Upper lobe of left lung (tissue), 6 donors: ENCODE results near the gene WTIP. TPM values are rescaled to one million over a fixed set of nuclear protein-coding genes. Genes with fewer than 3 reads are reported as not detected.
A peak's percentile ranks its signal among the peaks of the same experiment; 100 is the strongest.
"Not testable (repeated sequence)": the region's sequence is repeated elsewhere in the genome, so short reads cannot be mapped to it uniquely, and the experiment has no call there.

Experiments
- ATAC-seq, 2 donors: fragments of 200-7000 bp; cut with Tn5 transposase; one replicate each; pipeline ENCODE4 v1.9.1; 2022; ENCODE audit warnings: mild to moderate bottlenecking in 2 of 2, moderate library complexity in 2 of 2; ENCODE audit not compliant: low FRiP score in 2 of 2
- DNase-seq, 2 donors: peaks; one replicate each; pipeline ENCODE4 v3.0.0-alpha.2; 2019 to 2020
- H3K27ac ChIP-seq, 4 donors: fragments of 200-600 bp; sonication (generic); one replicate each; pipeline ENCODE4 v1.5.1; 2016 to 2019
- H3K27me3 ChIP-seq, 4 donors: fragments of 200-600 bp; sonication (generic); one replicate each; pipeline ENCODE4 v1.5.1; 2017 to 2019
- H3K36me3 ChIP-seq, 4 donors: fragments of 200-600 bp; sonication (generic); one replicate each; pipeline ENCODE4 v1.5.1; 2016 to 2019
- H3K4me1 ChIP-seq, 4 donors: fragments of 200-600 bp; sonication (generic); one replicate each; pipeline ENCODE4 v1.5.1; 2018 to 2019
- H3K4me3 ChIP-seq, 4 donors: fragments of 200-600 bp; sonication (generic); one replicate each; pipeline ENCODE4 v1.5.1; 2017 to 2019; ENCODE audit warnings: mild to moderate bottlenecking in 2 of 4, moderate library complexity in 1 of 4
- H3K9me3 ChIP-seq, 4 donors: fragments of 200-600 bp; sonication (generic); one replicate each; pipeline ENCODE4 v1.5.1; 2018 to 2019
- EP300 ChIP-seq, 4 donors: sonication (generic); formaldehyde crosslinking; IDR thresholded peaks; one replicate each; pipeline ENCODE4 v1.5.1; 2017; ENCODE audit warnings: antibody characterized with exemption in 4 of 4, control low read depth in 2 of 4
- POLR2A ChIP-seq, 4 donors: fragments of 450-650 bp; IDR thresholded peaks; one replicate each; pipeline ENCODE4 v1.5.1; 2016 to 2017; ENCODE audit warnings: antibody characterized with exemption in 4 of 4, mild to moderate bottlenecking in 2 of 4
- POLR2AphosphoS5 ChIP-seq, 2 donors: sonication (generic); formaldehyde crosslinking; IDR thresholded peaks; one replicate each; pipeline ENCODE4 v1.5.1; 2017; ENCODE audit warnings: antibody characterized with exemption in 2 of 2
- WGBS, 2 donors: methylation state at CpG; one replicate each; pipeline ENCODE4 v1.1.5; 2017 to 2018; 5-methylcytosine and 5-hydroxymethylcytosine counted together
- total RNA-seq, 6 donors: library from RNA; depleted of rRNA in 4 of 6; stranded (reverse); fragments of >200 nt in 4 of 6; gene quantifications; one replicate each; pipeline versions ENCODE4 v1.1.0 to v1.2.1, GENCODE V29; 2016 to 2021
- TF ChIP-seq, protein P1 (sequence below), 6 experiments: fragments of 450-650 bp in 4 of 6; fragments of 200-600 bp in 2 of 6; sonication (generic) in 2 of 6; IDR thresholded peaks; one replicate each; pipeline ENCODE4 v1.5.1; 2016 to 2019; ENCODE audit warnings: antibody characterized with exemption in 6 of 6
- donor health status: DM: no; HTN: no; CAD: no; lungs with moderate emphysema.
- donor health status: DM: no; HTN: yes; CAD: no; lungs with severe emphysema.

WTIP gene
- total RNA-seq, 6 donors from 2014 or later: 18.7 to 93.3 (median 56.9) TPM

DNA sequence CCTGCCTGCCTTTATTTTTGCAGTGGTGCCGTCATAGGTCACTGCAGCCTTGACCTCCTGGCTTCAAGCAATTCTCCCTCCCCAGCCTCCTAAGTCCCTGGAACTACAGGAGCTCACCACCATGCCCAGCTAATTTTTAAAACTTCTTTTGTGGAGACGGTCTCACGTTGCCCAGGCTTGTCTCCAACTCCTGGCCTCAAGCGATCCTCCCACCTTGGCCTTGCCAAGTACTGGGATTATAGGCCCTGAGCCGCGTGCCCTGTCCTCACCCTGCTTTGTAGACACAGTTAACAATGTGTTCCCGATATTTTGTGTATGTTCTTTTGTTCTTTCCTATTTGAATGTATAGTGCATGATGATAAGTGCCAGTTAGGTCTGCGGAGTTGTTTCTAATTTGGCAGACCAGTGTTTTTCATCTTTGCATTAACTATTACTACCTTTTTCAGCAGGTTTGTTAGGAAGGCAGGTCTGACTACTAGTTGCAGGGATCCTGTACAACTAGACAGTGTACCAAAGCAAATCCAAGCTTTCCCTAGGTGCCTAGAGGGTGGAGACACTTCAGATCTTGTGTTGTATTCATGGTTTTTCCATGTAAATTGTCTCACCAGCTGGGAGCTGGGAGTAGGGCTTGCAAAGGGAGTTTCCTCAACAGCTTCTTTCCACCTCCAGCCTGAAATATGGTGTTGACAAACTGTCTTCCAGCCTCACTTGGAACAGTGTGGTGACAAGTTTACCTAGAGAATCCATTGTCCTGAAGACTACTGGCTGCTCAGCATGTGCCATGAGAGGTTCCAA is 9.5 kb upstream of the WTIP start:
- Histone ChIP-seq H3K36me3 (peaks cover 23 to 59% (median 31%) of the 10 kb centered on the region in 4 donors), H3K4me1 (peaks cover 0 to 9% (median 2%) of the 10 kb centered on the region in 4 donors), H3K27ac (no peak overlapping the region), H3K9me3 (no peaks in the 10 kb centered on the region), H3K4me3 (no peak overlapping the region), H3K27me3 (no peaks in the 10 kb centered on the region)
- ATAC-seq: no peak
- WGBS, 2 donors: 82 to 95% methylated on average over 8 of the region's 8 CpGs
- TF ChIP-seq, protein P1, sequence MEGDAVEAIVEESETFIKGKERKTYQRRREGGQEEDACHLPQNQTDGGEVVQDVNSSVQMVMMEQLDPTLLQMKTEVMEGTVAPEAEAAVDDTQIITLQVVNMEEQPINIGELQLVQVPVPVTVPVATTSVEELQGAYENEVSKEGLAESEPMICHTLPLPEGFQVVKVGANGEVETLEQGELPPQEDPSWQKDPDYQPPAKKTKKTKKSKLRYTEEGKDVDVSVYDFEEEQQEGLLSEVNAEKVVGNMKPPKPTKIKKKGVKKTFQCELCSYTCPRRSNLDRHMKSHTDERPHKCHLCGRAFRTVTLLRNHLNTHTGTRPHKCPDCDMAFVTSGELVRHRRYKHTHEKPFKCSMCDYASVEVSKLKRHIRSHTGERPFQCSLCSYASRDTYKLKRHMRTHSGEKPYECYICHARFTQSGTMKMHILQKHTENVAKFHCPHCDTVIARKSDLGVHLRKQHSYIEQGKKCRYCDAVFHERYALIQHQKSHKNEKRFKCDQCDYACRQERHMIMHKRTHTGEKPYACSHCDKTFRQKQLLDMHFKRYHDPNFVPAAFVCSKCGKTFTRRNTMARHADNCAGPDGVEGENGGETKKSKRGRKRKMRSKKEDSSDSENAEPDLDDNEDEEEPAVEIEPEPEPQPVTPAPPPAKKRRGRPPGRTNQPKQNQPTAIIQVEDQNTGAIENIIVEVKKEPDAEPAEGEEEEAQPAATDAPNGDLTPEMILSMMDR (IDR thresholded peaks at IDR 0.05): no peak
- TF ChIP-seq POLR2AphosphoS5 (IDR thresholded peaks at IDR 0.05) (no peak), EP300 (IDR thresholded peaks at IDR 0.05) (no peak), POLR2A (IDR thresholded peaks at IDR 0.05) (no peak)
- DNase-seq: no peak

DNA sequence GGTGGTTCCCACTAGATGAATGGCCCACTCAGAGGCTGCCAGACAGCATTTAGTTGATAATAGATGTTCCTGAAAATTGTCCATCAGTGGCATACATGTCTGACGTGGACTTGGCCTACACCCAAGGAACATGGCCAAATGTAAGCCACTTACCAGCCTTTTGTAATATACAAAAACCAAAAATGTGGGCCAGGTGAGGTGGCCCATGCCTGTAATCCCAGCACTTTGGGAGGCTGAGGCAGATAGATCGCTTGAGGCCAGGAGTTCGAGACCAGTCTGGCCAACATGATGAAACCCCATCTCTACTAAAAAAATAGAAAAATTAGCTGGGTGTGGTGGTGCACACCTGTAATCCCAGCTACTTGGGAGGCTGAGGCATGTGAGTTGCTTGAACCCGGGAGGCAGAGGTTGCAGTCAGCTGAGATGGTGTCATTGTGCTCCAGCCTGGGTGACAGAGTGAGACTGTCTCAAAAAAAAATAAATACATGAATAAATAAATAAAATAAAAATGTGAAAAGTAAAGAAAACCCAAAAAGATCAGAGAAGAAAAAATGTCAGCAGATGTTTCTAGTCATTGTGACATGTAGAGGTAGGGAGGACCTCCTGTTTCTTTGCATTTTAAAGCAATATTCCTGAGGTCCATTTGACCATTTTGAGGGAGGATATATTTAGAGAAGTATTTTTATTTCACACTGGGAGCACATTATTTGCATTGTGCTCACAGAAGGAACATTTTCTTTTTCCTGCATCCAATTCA is 7.1 kb upstream of the WTIP start:
- no peak for ATAC-seq
- no peak overlapping the region for H3K4me3 ChIP-seq
- no peaks in the 10 kb centered on the region for H3K9me3 ChIP-seq
- H3K36me3 ChIP-seq: peaks cover 11 to 36% (median 19%) of the 10 kb centered on the region in 4 donors
- WGBS, 2 donors: 83 to 86% methylated on average over 4 of the region's 4 CpGs
- peak overlapping the region in 2 of 4 donors; percentile 41 to 58 for H3K27ac ChIP-seq
- H3K4me1 ChIP-seq: peaks cover 0 to 9% (median 2%) of the 10 kb centered on the region in 4 donors
- TF ChIP-seq POLR2A (IDR thresholded peaks at IDR 0.05) (no peak), POLR2AphosphoS5 (IDR thresholded peaks at IDR 0.05) (no peak), EP300 (IDR thresholded peaks at IDR 0.05) (no peak)
- TF ChIP-seq, protein P1 (IDR thresholded peaks at IDR 0.05): no peak
- no peaks in the 10 kb centered on the region for H3K27me3 ChIP-seq
- DNase-seq: no peak

DNA sequence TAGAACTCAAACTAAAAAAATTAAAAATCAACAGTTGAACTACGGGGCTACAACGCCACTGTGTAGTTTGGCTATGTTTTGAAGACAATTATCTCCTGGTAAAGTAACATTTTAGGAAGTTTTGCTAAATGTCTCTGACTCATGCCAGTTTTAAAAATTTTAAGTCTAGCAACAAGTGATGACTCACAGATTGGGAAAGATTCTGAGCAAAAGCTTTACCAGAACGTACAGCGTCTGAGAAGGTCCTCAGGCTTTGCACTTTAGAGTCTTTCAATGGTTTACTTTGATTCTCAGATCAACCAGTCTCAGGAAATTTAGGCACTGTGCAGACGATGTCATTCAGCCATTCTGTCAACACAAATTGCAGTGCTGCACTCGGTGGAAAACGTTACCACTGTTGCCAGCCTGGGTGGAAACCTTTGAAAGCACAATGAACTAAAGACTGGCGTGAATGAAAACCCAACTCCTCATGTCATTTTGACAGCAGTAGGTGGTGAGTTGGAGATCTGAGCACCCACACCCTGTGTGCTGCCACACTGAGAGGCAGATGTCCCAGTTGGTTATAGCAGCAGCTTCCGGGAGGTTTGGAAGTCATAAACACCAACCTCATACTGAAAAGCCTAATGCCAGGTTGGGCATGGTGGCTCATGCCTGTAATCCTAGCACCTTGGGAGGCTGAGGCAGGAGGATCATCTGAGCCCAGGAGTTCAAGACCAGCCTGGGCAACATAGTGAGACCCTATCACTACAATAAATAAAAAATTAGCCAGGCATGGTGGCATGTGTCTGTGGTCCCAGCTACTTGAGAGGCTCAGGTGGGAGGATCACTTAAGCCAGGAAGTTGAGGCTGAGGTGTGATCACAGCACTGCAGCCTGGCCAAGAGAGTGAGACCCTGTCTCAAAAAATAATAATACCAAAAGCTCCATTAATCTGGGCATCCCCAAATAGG is 6.3 kb upstream of the WTIP start:
- H3K27ac ChIP-seq: peak overlapping the region in 2 of 4 donors; percentile 41 to 58
- no peaks in the 10 kb centered on the region for H3K9me3 ChIP-seq
- no peak overlapping the region for H3K4me3 ChIP-seq
- no peak for TF ChIP-seq EP300 (IDR thresholded peaks at IDR 0.05)
- H3K27me3 ChIP-seq: no peaks in the 10 kb centered on the region
- peaks cover 6 to 27% (median 16%) of the 10 kb centered on the region in 4 donors for H3K36me3 ChIP-seq
- DNase-seq (no peak), ATAC-seq (peak in 1 of 2 donors; percentile 77)
- peaks cover 0 to 9% (median 2%) of the 10 kb centered on the region in 4 donors for H3K4me1 ChIP-seq
- WGBS, 2 donors: 57 to 59% methylated on average over 9 of the region's 9 CpGs

DNA sequence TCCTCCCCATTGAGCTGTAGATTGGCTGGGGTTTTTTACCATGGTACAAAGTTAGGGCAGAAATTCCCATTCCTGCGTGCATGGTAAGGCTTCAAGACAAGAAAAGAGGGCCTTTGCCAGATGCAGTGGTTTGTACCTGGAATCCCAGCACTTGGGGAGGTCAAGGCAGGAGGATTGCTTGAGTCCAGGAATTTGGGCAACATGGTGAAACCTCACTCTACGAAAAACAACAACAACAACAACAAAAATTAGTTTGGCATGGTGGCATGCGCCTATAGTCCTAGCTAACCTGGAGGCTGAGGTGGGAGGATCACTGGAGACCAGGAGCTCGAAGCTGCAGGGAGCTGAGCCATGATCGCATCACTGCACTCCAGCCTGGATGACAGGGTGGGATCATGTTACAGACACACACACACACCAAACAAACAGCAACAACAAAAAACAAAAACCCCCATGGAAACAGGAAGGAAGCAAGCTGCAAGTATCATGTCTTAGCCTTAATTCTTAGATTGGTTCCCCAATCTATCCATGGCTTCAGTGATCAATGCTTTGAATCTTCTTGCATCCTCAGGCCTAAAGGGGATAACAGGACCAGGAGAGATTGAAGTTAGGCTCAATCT is 5.5 kb upstream of the WTIP start:
- no peaks in the 10 kb centered on the region for H3K27me3 ChIP-seq
- 91 to 94% methylated on average over 5 of the region's 5 CpGs for WGBS, 2 donors
- peaks cover 4 to 22% (median 12%) of the 10 kb centered on the region in 4 donors for H3K36me3 ChIP-seq
- H3K27ac ChIP-seq: no peak overlapping the region
- H3K4me1 ChIP-seq: peaks cover 2 to 9% (median 6%) of the 10 kb centered on the region in 4 donors
- TF ChIP-seq EP300 (IDR thresholded peaks at IDR 0.05): no peak
- no peak for TF ChIP-seq POLR2A (IDR thresholded peaks at IDR 0.05)
- TF ChIP-seq POLR2AphosphoS5 (IDR thresholded peaks at IDR 0.05): no peak
- TF ChIP-seq, protein P1 (IDR thresholded peaks at IDR 0.05): no peak
- no peak overlapping the region for H3K4me3 ChIP-seq
- DNase-seq: no peak
- no peak for ATAC-seq
- H3K9me3 ChIP-seq: no peaks in the 10 kb centered on the region

DNA sequence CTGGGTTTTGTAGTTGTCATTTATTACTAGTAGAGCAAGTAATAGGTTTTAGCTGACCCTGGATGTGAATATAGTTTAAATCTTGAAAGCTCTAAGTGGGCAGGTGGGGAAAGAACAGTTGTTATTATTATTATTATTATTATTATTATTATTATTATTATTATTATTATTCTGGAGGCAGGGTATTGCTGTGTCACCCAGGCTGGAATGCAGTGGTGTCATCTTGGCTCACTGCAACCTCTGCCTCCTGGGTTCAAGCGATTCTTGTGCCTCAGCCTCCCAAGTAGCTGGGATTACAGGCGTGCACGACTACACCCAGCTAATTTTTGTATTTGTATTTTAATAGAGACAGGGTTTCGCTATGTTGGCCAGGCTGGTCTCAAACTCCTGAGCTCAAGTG is 3.1 kb upstream of the WTIP start:
- peaks cover 12 to 21% (median 17%) of the 10 kb centered on the region in 4 donors for H3K4me1 ChIP-seq
- not testable (repeated sequence) for DNase-seq, H3K27ac ChIP-seq, H3K4me3 ChIP-seq, H3K27me3 ChIP-seq, H3K36me3 ChIP-seq, ATAC-seq, H3K9me3 ChIP-seq
- WGBS, 2 donors: 94 to 98% methylated on average over 4 of the region's 4 CpGs
